MG63 (cell line): ENCODE results near the gene ST3GAL3. TPM values are rescaled to one million over a fixed set of nuclear protein-coding genes. Genes with fewer than 3 reads are reported as not detected.
"Not testable (repeated sequence)": the region's sequence is repeated elsewhere in the genome, so short reads cannot be mapped to it uniquely, and the experiment has no call there.

ENCODE experiments used
- DNase-seq: peaks from one replicate; pipeline ENCODE4 v3.0.0-alpha.2; 2020
- H3K27me3 ChIP-seq: fragments of 250-450 bp; sonication (Bioruptor Pico); 2 replicates; pipeline ENCODE4 v1.5.1; 2020; ENCODE audit warnings: mild to moderate bottlenecking, moderate library complexity
- H3K36me3 ChIP-seq: fragments of 250-450 bp; sonication (Bioruptor Pico); 2 replicates; pipeline ENCODE4 v1.5.1; 2020; ENCODE audit warnings: mild to moderate bottlenecking, moderate library complexity
- H3K4me3 ChIP-seq: fragments of 250-450 bp; sonication (Bioruptor Pico); 2 replicates; pipeline ENCODE4 v1.5.1; 2020; ENCODE audit warnings: mild to moderate bottlenecking, moderate library complexity
- H3K9me3 ChIP-seq: fragments of 250-450 bp; sonication (Bioruptor Pico); 2 replicates; pipeline ENCODE4 v1.5.1; 2020; ENCODE audit warnings: mild to moderate bottlenecking, moderate library complexity
- total RNA-seq: library from RNA; depleted of rRNA; stranded (reverse); fragments of >200 nt; shearing (Covaris generic); gene quantifications from 2 replicates; pipeline ENCODE4 v1.2.3, GENCODE V29; 2014; ENCODE audit warnings: low replicate concordance

Gene ST3GAL3
- total RNA-seq, 1 experiment from 2014 or later = 9.2 TPM

- no peak for DNase-seq
- H3K36me3 ChIP-seq = no peaks in the 10 kb centered on the region
- H3K9me3 ChIP-seq = no peaks in the 10 kb centered on the region
- H3K27me3 ChIP-seq = no peaks in the 10 kb centered on the region
- H3K4me3 ChIP-seq = no peak overlapping the region
These were observed 59.6 kb downstream of the ST3GAL3 start for GRCh38 chr1:43766818-43767525.

GRCh38 chr1:43768168-43768567 lies 60.8 kb downstream of the ST3GAL3 start:
- Histone ChIP-seq H3K36me3 (no peaks in the 10 kb centered on the region), H3K27me3 (no peaks in the 10 kb centered on the region), H3K4me3 (no peak overlapping the region), H3K9me3 (no peaks in the 10 kb centered on the region)
- no peak for DNase-seq

- no peak for DNase-seq
- Histone ChIP-seq H3K9me3 (no peaks in the 10 kb centered on the region), H3K27me3 (no peaks in the 10 kb centered on the region), H3K4me3 (no peak overlapping the region), H3K36me3 (no peaks in the 10 kb centered on the region)
These were observed 62.1 kb downstream of the ST3GAL3 start for GRCh38 chr1:43769350-43769908.

- Histone ChIP-seq H3K9me3 (no peaks in the 10 kb centered on the region), H3K36me3 (peaks cover 4% of the 10 kb centered on the region; the same call in 1 of the 2 replicates), H3K27me3 (no peaks in the 10 kb centered on the region), H3K4me3 (no peak overlapping the region)
- DNase-seq = no peak
These were observed 62.8 kb downstream of the ST3GAL3 start for GRCh38 chr1:43770111-43770510.

- no peak for DNase-seq
- no peak overlapping the region for H3K4me3 ChIP-seq
- peaks cover 6% of the 10 kb centered on the region for H3K36me3 ChIP-seq
- peaks cover 7% of the 10 kb centered on the region; the same call in 1 of the 2 replicates for H3K9me3 ChIP-seq
- no peaks in the 10 kb centered on the region for H3K27me3 ChIP-seq
These were observed 65.6 kb downstream of the ST3GAL3 start for GRCh38 chr1:43772978-43773377.

GRCh38 chr1:43773821-43774220 lies 66.5 kb downstream of the ST3GAL3 start:
- Histone ChIP-seq H3K9me3 (peaks cover 7% of the 10 kb centered on the region; the same call in 1 of the 2 replicates), H3K36me3 (peaks cover 6% of the 10 kb centered on the region), H3K4me3 (no peak overlapping the region), H3K27me3 (no peaks in the 10 kb centered on the region)
- DNase-seq = no peak

GRCh38 chr1:43774359-43774758 lies 67.0 kb downstream of the ST3GAL3 start:
- peaks cover 7% of the 10 kb centered on the region for H3K9me3 ChIP-seq
- peak; percentile 62 for DNase-seq
- no peaks in the 10 kb centered on the region for H3K27me3 ChIP-seq
- H3K36me3 ChIP-seq = peaks cover 6% of the 10 kb centered on the region
- H3K4me3 ChIP-seq = no peak overlapping the region

- peak; percentile 30 for DNase-seq
- Histone ChIP-seq H3K27me3 (no peaks in the 10 kb centered on the region), H3K9me3 (peaks cover 11% of the 10 kb centered on the region), H3K4me3 (no peak overlapping the region), H3K36me3 (peaks cover 6% of the 10 kb centered on the region)
These were observed 68.9 kb downstream of the ST3GAL3 start for GRCh38 chr1:43776043-43776761.

- H3K27me3 ChIP-seq, H3K4me3 ChIP-seq, DNase-seq, H3K36me3 ChIP-seq: not testable (repeated sequence)
- H3K9me3 ChIP-seq = peaks cover 11% of the 10 kb centered on the region
These were observed 70.6 kb downstream of the ST3GAL3 start for GRCh38 chr1:43777916-43778315.

GRCh38 chr1:43779266-43779665 lies 71.9 kb downstream of the ST3GAL3 start:
- no peaks in the 10 kb centered on the region for H3K27me3 ChIP-seq
- H3K36me3 ChIP-seq = peaks cover 6% of the 10 kb centered on the region

DNA sequence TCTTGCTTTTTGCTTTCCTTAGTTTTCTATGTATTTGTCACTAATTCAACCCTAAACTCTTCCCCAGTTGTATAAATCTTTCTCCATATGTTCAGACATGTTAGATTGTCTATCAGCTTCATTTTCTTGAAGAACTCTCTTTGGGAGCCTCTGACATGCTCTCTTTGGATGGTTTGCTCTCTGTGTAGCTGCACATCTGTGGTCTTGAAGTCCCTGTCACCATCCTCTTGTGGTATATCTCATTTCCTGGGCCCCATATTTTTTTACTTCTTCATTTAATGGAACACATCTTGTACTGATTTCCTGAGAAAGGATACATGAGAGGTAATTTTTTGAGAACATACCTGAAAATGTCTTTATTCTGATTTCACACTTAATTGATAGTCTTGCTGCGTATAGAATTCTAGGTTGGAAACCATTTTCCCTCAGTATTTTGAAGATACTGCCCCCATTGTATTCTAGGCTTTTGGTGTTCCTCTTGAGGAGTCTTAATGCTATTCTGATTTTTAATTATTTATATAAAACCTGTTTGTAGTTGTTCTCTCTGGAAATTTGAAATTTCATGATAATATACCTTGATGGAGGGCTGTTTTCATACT lies 72.6 kb downstream of the ST3GAL3 start:
- no peak for DNase-seq
- H3K27me3 ChIP-seq = no peaks in the 10 kb centered on the region
- H3K9me3 ChIP-seq = peaks cover 11% of the 10 kb centered on the region
- H3K4me3 ChIP-seq = no peak overlapping the region
- H3K36me3 ChIP-seq = peaks cover 2% of the 10 kb centered on the region

More at GRCh38 chr1:43779266-43779665, 71.9 kb downstream of the ST3GAL3 start:
- Histone ChIP-seq H3K4me3 (no peak overlapping the region), H3K9me3 (peaks cover 11% of the 10 kb centered on the region)
- DNase-seq = no peak

GRCh38 chr1:43781574-43781973 lies 74.2 kb downstream of the ST3GAL3 start:
- peaks cover 2% of the 10 kb centered on the region; the same call in 1 of the 2 replicates for H3K36me3 ChIP-seq

DNA sequence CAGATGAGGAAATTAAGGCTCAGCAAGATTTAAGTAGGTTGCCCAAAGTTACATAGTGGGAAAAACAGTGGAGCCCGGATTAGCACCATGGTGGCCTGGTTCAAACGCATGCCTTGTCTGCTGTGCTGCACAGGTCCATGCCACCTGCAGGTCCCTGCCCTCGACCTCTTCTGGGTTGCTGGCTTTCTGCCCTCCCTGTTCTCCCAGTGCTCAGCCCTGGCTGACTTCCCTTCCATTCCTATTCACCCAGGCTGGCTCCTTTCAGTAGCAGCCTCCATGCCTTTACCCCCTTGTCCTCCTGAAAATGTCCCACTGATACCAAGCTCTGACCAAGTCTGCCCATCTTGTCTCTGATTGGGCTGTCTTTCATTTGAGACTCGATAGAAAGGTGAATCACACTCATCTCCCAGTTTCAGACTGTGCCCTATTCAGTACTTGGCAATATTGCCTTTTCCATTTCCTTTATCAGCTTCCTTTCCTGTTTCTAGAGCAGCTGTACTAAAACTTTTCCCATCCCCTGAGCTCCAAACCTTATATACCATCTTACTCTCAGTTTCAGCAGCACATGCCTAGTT lies 75.8 kb downstream of the ST3GAL3 start:
- H3K9me3 ChIP-seq = peaks cover 4% of the 10 kb centered on the region
- no peak overlapping the region for H3K4me3 ChIP-seq
- DNase-seq = no peak
- H3K27me3 ChIP-seq = no peaks in the 10 kb centered on the region
- H3K36me3 ChIP-seq = 0 out of 2 replicates have a peak, but pooled peaks cover 2% of the 10 kb centered on the region

More at GRCh38 chr1:43781574-43781973, 74.2 kb downstream of the ST3GAL3 start:
- H3K27me3 ChIP-seq = no peaks in the 10 kb centered on the region
- peaks cover 11% of the 10 kb centered on the region for H3K9me3 ChIP-seq
- no peak overlapping the region for H3K4me3 ChIP-seq
- DNase-seq = no peak

DNA sequence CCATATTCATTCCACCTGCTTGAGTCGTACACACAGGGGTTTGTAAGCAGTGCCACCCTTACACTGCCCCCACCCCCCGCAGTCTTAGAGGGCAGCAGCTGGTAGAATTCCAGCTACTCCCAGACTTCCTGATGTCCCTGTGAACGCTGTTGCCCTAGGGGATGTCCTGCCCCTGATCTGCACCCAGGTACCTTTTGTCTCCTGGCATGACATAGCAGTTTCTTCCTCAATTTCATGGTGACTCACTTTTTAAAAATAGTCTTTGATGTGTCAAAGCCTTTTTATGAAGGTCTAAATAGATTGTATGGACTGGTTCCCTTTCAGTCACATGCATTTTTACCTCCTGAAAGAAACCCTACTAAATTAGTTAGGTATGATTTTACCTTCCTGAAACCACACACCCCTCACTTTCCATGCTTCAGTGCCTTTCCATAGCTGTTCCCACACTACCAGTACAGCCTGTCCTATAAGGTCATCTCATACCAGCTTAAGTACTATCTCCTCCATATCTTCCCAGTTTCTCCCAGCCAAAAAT lies 76.4 kb downstream of the ST3GAL3 start:
- H3K27me3 ChIP-seq = no peaks in the 10 kb centered on the region
- H3K36me3 ChIP-seq = 0 out of 2 replicates have a peak, but pooled peaks cover 2% of the 10 kb centered on the region
- peaks cover 4% of the 10 kb centered on the region for H3K9me3 ChIP-seq
- DNase-seq = no peak
- no peak overlapping the region for H3K4me3 ChIP-seq

GRCh38 chr1:43786201-43786958 lies 79.0 kb downstream of the ST3GAL3 start:
- Histone ChIP-seq H3K27me3 (no peaks in the 10 kb centered on the region), H3K36me3 (0 out of 2 replicates have a peak, but pooled peaks cover 2% of the 10 kb centered on the region), H3K4me3 (no peak overlapping the region), H3K9me3 (no peaks in the 10 kb centered on the region)
- DNase-seq = no peak

GRCh38 chr1:43786960-43787359 lies 79.6 kb downstream of the ST3GAL3 start:
- Histone ChIP-seq H3K4me3 (no peak overlapping the region), H3K36me3 (0 out of 2 replicates have a peak, but pooled peaks cover 2% of the 10 kb centered on the region), H3K9me3 (no peaks in the 10 kb centered on the region), H3K27me3 (no peaks in the 10 kb centered on the region)
- DNase-seq = no peak
